GM12864 (cell line): ENCODE results near the gene MFAP1.

Experiments used
- DNase-seq: peaks from one replicate; pipeline ENCODE4 v3.0.0-alpha.2; 2011; ENCODE audit warnings: low read depth
- H3K4me3 ChIP-seq: 2 replicates; pipeline ENCODE4 v1.5.1; 2011; ENCODE audit warnings: mild to moderate bottlenecking, low read depth, low read length, control low read depth
- TF ChIP-seq, protein P1 (sequence below): IDR thresholded peaks from 2 replicates; pipeline ENCODE4 v1.5.1; 2011; ENCODE audit warnings: low read depth, mild to moderate bottlenecking, moderate library complexity, low read length, control low read depth, inconsistent platforms; ENCODE audit errors: missing control alignments

Gene MFAP1

GRCh38 chr15:43772624-43773023 lies 51.9 kb downstream of the MFAP1 start:
- TF ChIP-seq, protein P1, sequence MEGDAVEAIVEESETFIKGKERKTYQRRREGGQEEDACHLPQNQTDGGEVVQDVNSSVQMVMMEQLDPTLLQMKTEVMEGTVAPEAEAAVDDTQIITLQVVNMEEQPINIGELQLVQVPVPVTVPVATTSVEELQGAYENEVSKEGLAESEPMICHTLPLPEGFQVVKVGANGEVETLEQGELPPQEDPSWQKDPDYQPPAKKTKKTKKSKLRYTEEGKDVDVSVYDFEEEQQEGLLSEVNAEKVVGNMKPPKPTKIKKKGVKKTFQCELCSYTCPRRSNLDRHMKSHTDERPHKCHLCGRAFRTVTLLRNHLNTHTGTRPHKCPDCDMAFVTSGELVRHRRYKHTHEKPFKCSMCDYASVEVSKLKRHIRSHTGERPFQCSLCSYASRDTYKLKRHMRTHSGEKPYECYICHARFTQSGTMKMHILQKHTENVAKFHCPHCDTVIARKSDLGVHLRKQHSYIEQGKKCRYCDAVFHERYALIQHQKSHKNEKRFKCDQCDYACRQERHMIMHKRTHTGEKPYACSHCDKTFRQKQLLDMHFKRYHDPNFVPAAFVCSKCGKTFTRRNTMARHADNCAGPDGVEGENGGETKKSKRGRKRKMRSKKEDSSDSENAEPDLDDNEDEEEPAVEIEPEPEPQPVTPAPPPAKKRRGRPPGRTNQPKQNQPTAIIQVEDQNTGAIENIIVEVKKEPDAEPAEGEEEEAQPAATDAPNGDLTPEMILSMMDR, result no peak
- DNase-seq, result no peak

DNA sequence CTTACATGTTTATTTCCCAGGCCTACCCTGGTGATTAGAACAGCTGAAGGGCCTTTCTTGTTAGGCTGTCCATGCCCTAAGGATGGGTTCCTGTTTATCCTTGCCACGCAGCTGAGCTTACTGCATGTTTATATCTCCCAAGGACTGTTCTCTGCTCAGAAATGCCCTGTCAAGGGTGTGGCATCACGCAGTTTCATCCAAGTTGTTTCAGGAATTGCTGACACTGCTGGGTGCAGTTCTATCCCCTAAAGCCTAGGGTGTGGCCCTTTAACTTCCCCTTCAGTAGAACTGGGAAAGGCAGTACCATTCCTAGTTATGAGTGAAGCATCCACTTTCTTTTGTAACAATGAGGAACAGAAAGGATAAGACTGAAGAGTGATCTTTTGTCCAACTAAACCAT lies 52.7 kb downstream of the MFAP1 start:
- TF ChIP-seq, protein P1, result no peak
- no peak overlapping the region for H3K4me3 ChIP-seq
- DNase-seq, result no peak

More at GRCh38 chr15:43772624-43773023, 51.9 kb downstream of the MFAP1 start:
- no peak overlapping the region for H3K4me3 ChIP-seq

DNA sequence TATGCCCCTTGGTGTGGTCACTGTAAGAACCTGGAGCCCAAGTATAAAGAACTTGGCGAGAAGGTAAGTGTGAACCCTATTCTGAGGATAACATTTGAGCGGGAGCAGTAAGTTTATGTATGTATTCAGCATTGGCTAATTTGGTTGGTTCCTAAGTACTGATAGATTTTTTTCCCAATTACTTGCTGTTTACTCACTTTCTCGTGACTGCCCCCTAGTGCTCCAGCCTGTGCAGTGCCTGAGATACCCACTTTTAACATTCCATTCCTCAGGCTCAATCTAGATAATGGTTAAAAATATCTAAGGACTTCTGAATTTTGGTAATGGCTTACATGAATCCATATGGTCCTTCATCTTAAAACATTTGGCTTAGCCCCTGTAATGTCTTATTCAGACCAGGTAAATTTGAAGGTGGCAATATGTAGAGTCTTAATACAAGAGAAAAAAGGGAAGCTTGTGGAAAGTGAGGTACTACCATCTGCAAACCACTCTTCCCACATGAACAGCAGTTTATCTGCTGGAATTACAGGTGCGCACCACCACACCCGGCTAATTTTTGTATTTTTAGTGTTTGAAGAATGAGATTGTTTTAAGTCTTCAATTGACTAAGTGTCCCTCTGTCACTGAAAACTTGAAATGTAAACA lies 54.8 kb downstream of the MFAP1 start:
- no peak for DNase-seq
- H3K4me3 ChIP-seq, result no peak overlapping the region
- TF ChIP-seq, protein P1, result peak; percentile 79

- H3K4me3 ChIP-seq, result no peak overlapping the region
- TF ChIP-seq, protein P1, result no peak
- no peak for DNase-seq
These were observed 60.6 kb downstream of the MFAP1 start for GRCh38 chr15:43763819-43764446.

- TF ChIP-seq, protein P1, result no peak
- no peak for DNase-seq
- no peak overlapping the region for H3K4me3 ChIP-seq
These were observed 61.7 kb downstream of the MFAP1 start for GRCh38 chr15:43762824-43763223.
